Natural killer cell (primary cell): ENCODE measurements around the gene FSTL4. TPM values are rescaled to one million over a fixed set of nuclear protein-coding genes. Genes with fewer than 3 reads are reported as not detected.

Source experiments
- ATAC-seq, 3 donors: fragments of 150-1000 bp in 2 of 3; fragments of 200-7000 bp in 1 of 3; cut with Tn5 transposase; 1 replicate in 1 of 3; 2 replicates in 2 of 3; pipeline ENCODE4 v1.10.0; 2021; ENCODE audit warnings: mild to moderate bottlenecking in 2 of 3, moderate library complexity in 2 of 3
- DNase-seq, 2 donors: peaks; one replicate each; pipeline versions ENCODE4 v3.0.0 to v3.0.0-alpha.2; 2013 to 2021; ENCODE audit warnings: mixed read lengths in 1 of 2
- H3K27ac ChIP-seq: one replicate; pipeline ENCODE4 v1.5.1; 2013; ENCODE audit warnings: mild to moderate bottlenecking, low read length
- H3K27me3 ChIP-seq: one replicate; pipeline ENCODE4 v1.6.1; 2013; ENCODE audit warnings: low read length; ENCODE audit not compliant: control insufficient read depth, insufficient read depth
- H3K36me3 ChIP-seq: one replicate; pipeline ENCODE4 v1.6.1; 2013; ENCODE audit warnings: low read length; ENCODE audit not compliant: control insufficient read depth, insufficient read depth
- H3K4me1 ChIP-seq: one replicate; pipeline ENCODE4 v1.6.1; 2013; ENCODE audit warnings: low read length; ENCODE audit not compliant: control insufficient read depth, insufficient read depth
- H3K4me3 ChIP-seq: one replicate; pipeline ENCODE4 v1.5.1; 2013; ENCODE audit warnings: low read length
- H3K9me3 ChIP-seq: one replicate; pipeline ENCODE4 v1.6.1; 2013; ENCODE audit warnings: low read length; ENCODE audit not compliant: control insufficient read depth, insufficient read depth
- H3K27ac Mint-ChIP-seq, 2 donors: one replicate each; pipeline ENCODE4 v1.8.0; 2022; ENCODE audit warnings: mild to moderate bottlenecking in 2 of 2, mixed read lengths in 2 of 2, moderate library complexity in 1 of 2
- H3K27me3 Mint-ChIP-seq, 2 donors: one replicate each; pipeline ENCODE4 v1.8.0; 2022; ENCODE audit warnings: low read depth in 2 of 2, mixed read lengths in 2 of 2
- H3K36me3 Mint-ChIP-seq: one replicate; pipeline ENCODE4 v1.8.0; 2022; ENCODE audit warnings: mixed read lengths
- H3K4me1 Mint-ChIP-seq, 2 donors: one replicate each; pipeline ENCODE4 v1.8.0; 2022; ENCODE audit warnings: mixed read lengths in 2 of 2
- H3K4me3 Mint-ChIP-seq: one replicate; pipeline ENCODE4 v1.8.0; 2022; ENCODE audit warnings: mild to moderate bottlenecking, moderate library complexity, mixed read lengths
- H3K9me3 Mint-ChIP-seq, 2 donors: one replicate each; pipeline ENCODE4 v1.8.0; 2022; ENCODE audit warnings: mixed read lengths in 2 of 2
- WGBS: methylation state at CpG from one replicate; pipeline ENCODE4 v1.1.7; 2013; ENCODE audit warnings: missing lambda C conversion rate; ENCODE audit not compliant: insufficient coverage; 5-methylcytosine and 5-hydroxymethylcytosine counted together
- intact Hi-C: fragments of 100-400 bp; cut with micrococcal nuclease; formaldehyde crosslinking; loops from one replicate; pipeline ENCODE4 v1.14.2; 2022
- total RNA-seq, 4 donors: library from RNA; stranded (reverse); fragments of 120-200 nt in 1 of 4; gene quantifications; one replicate each; pipeline versions ENCODE4 v1.2.3 to v1.2.4, GENCODE V29; 2013 to 2022
- TF ChIP-seq, protein P1 (sequence below): fragments of 200-600 bp; IDR thresholded peaks from one replicate; pipeline ENCODE4 v1.8.0; 2022; ENCODE audit warnings: antibody characterized with exemption

The FSTL4 gene
- total RNA-seq, 3 donors from 2014 or later (not counting 1 experiment from before 2014, with no cell fraction given): 0.11 to 0.75 (median 0.55) TPM

GRCh38 chr5:133163839-133164238 lies 448.5 kb downstream of the FSTL4 start:
- peaks cover 12 to 13% of the 10 kb centered on the region in 2 donors for H3K27me3 Mint-ChIP-seq
- intact Hi-C loops: no loop called here
- H3K9me3 Mint-ChIP-seq: peaks cover 0 to 3% of the 10 kb centered on the region in 2 donors

GRCh38 chr5:133159543-133159942 lies 452.8 kb downstream of the FSTL4 start:
- WGBS: 100% methylated on average over 1 of the region's 1 CpG
- no peaks in the 10 kb centered on the region for H3K4me1 ChIP-seq
- no peak overlapping the region for H3K27ac ChIP-seq
- Mint-ChIP-seq H3K27ac (no peak overlapping the region), H3K36me3 (no peaks in the 10 kb centered on the region), H3K4me3 (no peak overlapping the region), H3K9me3 (no peaks in the 10 kb centered on the region), H3K4me1 (no peaks in the 10 kb centered on the region), H3K27me3 (no peaks in the 10 kb centered on the region)
- no peak overlapping the region for H3K4me3 ChIP-seq
- H3K9me3 ChIP-seq: no peaks in the 10 kb centered on the region
- DNase-seq: no peak
- H3K36me3 ChIP-seq: no peaks in the 10 kb centered on the region
- TF ChIP-seq, protein P1, sequence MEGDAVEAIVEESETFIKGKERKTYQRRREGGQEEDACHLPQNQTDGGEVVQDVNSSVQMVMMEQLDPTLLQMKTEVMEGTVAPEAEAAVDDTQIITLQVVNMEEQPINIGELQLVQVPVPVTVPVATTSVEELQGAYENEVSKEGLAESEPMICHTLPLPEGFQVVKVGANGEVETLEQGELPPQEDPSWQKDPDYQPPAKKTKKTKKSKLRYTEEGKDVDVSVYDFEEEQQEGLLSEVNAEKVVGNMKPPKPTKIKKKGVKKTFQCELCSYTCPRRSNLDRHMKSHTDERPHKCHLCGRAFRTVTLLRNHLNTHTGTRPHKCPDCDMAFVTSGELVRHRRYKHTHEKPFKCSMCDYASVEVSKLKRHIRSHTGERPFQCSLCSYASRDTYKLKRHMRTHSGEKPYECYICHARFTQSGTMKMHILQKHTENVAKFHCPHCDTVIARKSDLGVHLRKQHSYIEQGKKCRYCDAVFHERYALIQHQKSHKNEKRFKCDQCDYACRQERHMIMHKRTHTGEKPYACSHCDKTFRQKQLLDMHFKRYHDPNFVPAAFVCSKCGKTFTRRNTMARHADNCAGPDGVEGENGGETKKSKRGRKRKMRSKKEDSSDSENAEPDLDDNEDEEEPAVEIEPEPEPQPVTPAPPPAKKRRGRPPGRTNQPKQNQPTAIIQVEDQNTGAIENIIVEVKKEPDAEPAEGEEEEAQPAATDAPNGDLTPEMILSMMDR: no peak
- intact Hi-C loops: no loop called here
- H3K27me3 ChIP-seq: no peaks in the 10 kb centered on the region
- ATAC-seq: no peak

More at GRCh38 chr5:133163839-133164238, 448.5 kb downstream of the FSTL4 start:
- ATAC-seq (no peak), DNase-seq (no peak)
- Histone ChIP-seq H3K4me1 (no peaks in the 10 kb centered on the region), H3K9me3 (no peaks in the 10 kb centered on the region), H3K27ac (no peak overlapping the region), H3K27me3 (no peaks in the 10 kb centered on the region), H3K4me3 (no peak overlapping the region), H3K36me3 (no peaks in the 10 kb centered on the region)
- Mint-ChIP-seq H3K36me3 (no peaks in the 10 kb centered on the region), H3K27ac (no peak overlapping the region), H3K4me1 (no peaks in the 10 kb centered on the region), H3K4me3 (no peak overlapping the region)
- TF ChIP-seq, protein P1: no peak
- WGBS: 100% methylated on average over 2 of the region's 3 CpGs

DNA sequence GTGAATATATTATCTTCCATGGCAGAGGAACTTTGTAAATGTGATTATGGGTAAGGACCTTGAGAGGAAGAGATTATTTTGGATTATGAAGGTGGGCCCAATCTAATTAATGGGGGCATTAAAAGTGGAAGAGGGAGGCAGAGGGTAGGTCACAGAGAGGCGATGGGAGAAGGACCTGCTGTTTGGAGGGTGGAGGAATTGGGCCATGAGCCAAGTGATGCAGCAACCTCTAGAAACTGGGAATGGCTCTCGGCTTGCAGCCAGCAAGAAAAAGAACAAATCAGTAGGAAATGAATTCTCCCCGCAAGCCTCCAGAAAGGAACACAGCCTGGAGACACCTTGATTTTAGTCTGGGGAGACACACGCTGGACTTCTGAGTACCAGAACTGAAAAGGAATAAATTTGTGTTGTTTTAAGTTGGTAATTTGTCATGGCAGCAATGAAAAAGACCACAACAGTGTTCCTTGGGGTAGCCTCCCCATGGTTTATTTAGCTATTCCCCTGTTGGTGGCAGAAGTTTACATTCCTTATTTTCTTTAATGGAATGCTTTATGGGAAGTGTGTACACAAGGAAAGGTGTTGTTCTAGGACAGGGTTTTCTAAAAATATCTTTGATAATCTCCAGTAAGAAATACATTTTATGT lies 456.9 kb downstream of the FSTL4 start:
- intact Hi-C loops: no loop called here
- Mint-ChIP-seq H3K4me1 (no peaks in the 10 kb centered on the region), H3K36me3 (no peaks in the 10 kb centered on the region), H3K4me3 (no peak overlapping the region), H3K9me3 (no peaks in the 10 kb centered on the region), H3K27ac (no peak overlapping the region), H3K27me3 (no peaks in the 10 kb centered on the region)
- Histone ChIP-seq H3K4me1 (no peaks in the 10 kb centered on the region), H3K9me3 (no peaks in the 10 kb centered on the region), H3K27ac (no peak overlapping the region), H3K27me3 (no peaks in the 10 kb centered on the region), H3K4me3 (no peak overlapping the region), H3K36me3 (no peaks in the 10 kb centered on the region)
- TF ChIP-seq, protein P1: no peak
- ATAC-seq (no peak), DNase-seq (no peak)
- 88% methylated on average over 4 of the region's 4 CpGs for WGBS
